PC-3 (cell line): ENCODE measurements around the gene CEL.

Source experiments
- EZH2 ChIP-seq: fragments of 300-600 bp; sonication (generic); IDR thresholded peaks from one replicate; pipeline ENCODE4 v1.6.1; 2017; ENCODE audit warnings: antibody characterized with exemption, mild to moderate bottlenecking, low read length; ENCODE audit not compliant: unreplicated experiment
- EZH2phosphoT487 ChIP-seq: fragments of 300-600 bp; sonication (generic); IDR thresholded peaks from 2 replicates; pipeline ENCODE4 v1.6.1; 2018; ENCODE audit warnings: mild to moderate bottlenecking, antibody characterized with exemption, low read length, borderline replicate concordance
- TF ChIP-seq, protein P1 (sequence below): fragments of 300-600 bp; sonication (generic); conservative IDR thresholded peaks from 2 replicates; pipeline ENCODE4 v1.5.1; 2017; ENCODE audit warnings: antibody characterized with exemption, low read depth, mild to moderate bottlenecking, low read length

DNA sequence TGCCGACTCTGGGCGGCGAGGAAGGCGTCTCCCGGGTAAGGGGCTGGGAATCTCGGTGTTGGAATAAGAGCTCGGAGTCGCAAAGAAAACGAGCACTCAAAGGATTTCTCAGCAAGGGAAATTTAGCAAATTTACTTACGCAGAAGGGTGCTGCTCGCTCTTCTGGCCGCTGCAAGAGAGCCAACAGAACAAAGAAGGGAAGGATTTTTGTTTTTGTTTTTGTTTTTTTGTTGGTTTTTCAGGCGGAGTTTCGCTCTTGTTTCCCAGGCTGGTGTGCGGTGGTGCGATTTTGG lies 30.7 kb upstream of the CEL start:
- TF ChIP-seq, protein P1, sequence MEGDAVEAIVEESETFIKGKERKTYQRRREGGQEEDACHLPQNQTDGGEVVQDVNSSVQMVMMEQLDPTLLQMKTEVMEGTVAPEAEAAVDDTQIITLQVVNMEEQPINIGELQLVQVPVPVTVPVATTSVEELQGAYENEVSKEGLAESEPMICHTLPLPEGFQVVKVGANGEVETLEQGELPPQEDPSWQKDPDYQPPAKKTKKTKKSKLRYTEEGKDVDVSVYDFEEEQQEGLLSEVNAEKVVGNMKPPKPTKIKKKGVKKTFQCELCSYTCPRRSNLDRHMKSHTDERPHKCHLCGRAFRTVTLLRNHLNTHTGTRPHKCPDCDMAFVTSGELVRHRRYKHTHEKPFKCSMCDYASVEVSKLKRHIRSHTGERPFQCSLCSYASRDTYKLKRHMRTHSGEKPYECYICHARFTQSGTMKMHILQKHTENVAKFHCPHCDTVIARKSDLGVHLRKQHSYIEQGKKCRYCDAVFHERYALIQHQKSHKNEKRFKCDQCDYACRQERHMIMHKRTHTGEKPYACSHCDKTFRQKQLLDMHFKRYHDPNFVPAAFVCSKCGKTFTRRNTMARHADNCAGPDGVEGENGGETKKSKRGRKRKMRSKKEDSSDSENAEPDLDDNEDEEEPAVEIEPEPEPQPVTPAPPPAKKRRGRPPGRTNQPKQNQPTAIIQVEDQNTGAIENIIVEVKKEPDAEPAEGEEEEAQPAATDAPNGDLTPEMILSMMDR, result no peak
- no peak for TF ChIP-seq EZH2
- no peak for TF ChIP-seq EZH2phosphoT487
